Esophagus squamous epithelium (tissue), 5 donors: ENCODE results near the gene GCDH. TPM values are rescaled to one million over a fixed set of nuclear protein-coding genes. Genes with fewer than 3 reads are reported as not detected.

Experiments used
- DNase-seq: peaks from one replicate; lab custom pipeline; 2025; lab: John Stamatoyannopoulos, UW
- H3K27ac ChIP-seq, 4 donors: fragments of 200-600 bp; sonication (generic); one replicate each; pipeline ENCODE4 v1.5.1; 2016 to 2019; ENCODE audit warnings: mild to moderate bottlenecking in 1 of 4
- H3K27me3 ChIP-seq, 4 donors: fragments of 200-600 bp; sonication (generic); 1 replicate in 3 of 4; 2 replicates in 1 of 4; pipeline versions ENCODE4 v1.5.1 to v1.6.0; 2017 to 2021; ENCODE audit warnings: antibody characterized with exemption in 1 of 4
- H3K36me3 ChIP-seq, 3 donors: fragments of 200-600 bp; sonication (generic); one replicate each; pipeline ENCODE4 v1.5.1; 2016 to 2019
- H3K4me1 ChIP-seq, 3 donors: fragments of 200-600 bp; sonication (generic); one replicate each; pipeline ENCODE4 v1.5.1; 2017 to 2019
- H3K4me3 ChIP-seq, 4 donors: fragments of 200-600 bp; sonication (generic); 1 replicate in 3 of 4; 2 replicates in 1 of 4; pipeline ENCODE4 v1.5.1; 2016 to 2019; ENCODE audit warnings: mild to moderate bottlenecking in 2 of 4, moderate library complexity in 1 of 4
- H3K9me3 ChIP-seq, 3 donors: fragments of 200-600 bp; sonication (generic); one replicate each; pipeline ENCODE4 v1.5.1; 2016 to 2019
- CTCF ChIP-seq, 6 experiments: fragments of 450-650 bp in 4 of 6; fragments of 200-600 bp in 2 of 6; sonication (generic) in 2 of 6; IDR thresholded peaks; one replicate each; pipeline ENCODE4 v1.5.1; 2016 to 2019; ENCODE audit warnings: antibody characterized with exemption in 6 of 6, mild to moderate bottlenecking in 4 of 6, moderate library complexity in 4 of 6
- POLR2A ChIP-seq, 4 donors: fragments of 450-650 bp; IDR thresholded peaks; one replicate each; pipeline ENCODE4 v1.6.1; 2017; ENCODE audit warnings: antibody characterized with exemption in 4 of 4, mild to moderate bottlenecking in 4 of 4, moderate library complexity in 3 of 4
- WGBS, 2 donors: methylation state at CpG; one replicate each; pipeline ENCODE4 v1.1.5; 2018; 5-methylcytosine and 5-hydroxymethylcytosine counted together
- intact Hi-C: fragments of 100-400 bp; cut with DNase I; formaldehyde crosslinking; loops from one replicate; pipeline ENCODE4 v1.15.0; 2022
- total RNA-seq, 4 donors: library from RNA; depleted of rRNA; stranded (reverse); fragments of >200 nt; gene quantifications; one replicate each; pipeline ENCODE4 v1.1.0, GENCODE V29; 2016
- donor health status: DM: yes; HTN: yes; CAD: no.

GCDH gene
- total RNA-seq, 4 donors from 2014 or later: 20.9 to 44.1 (median 34.9) TPM

DNA sequence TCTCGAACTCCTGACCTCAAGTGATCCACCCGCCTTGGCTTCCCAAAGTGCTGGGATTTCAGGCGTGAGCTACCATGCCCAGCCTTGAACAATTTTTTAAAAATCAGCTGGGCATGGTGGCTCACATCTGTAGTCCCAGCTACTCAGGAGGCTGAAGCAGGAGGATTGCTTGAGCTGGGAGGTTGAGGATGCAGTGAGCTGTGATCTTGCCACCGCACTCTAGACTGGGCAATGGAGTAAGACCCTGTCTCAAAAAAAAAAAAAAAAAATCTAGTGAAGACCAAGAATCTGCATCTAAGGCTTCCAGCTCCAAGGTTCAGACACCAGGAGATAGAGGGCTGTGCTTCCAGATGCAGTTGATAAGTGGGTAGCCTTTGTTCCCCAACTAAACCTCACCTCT is 26.8 kb upstream of the GCDH start:
- Histone ChIP-seq H3K4me3 (no peak overlapping the region), H3K36me3 (no peaks in the 10 kb centered on the region), H3K27me3 (peaks cover 0 to 6% (median 0%) of the 10 kb centered on the region in 4 donors), H3K9me3 (no peaks in the 10 kb centered on the region), H3K4me1 (peaks cover 7 to 15% (median 11%) of the 10 kb centered on the region in 3 donors), H3K27ac (no peak overlapping the region)
- TF ChIP-seq CTCF (IDR thresholded peaks at IDR 0.05) (no peak), POLR2A (IDR thresholded peaks at IDR 0.05) (no peak)
- intact Hi-C loops: no loop called here
- DNase-seq: no peak
- WGBS, 2 donors: 80 to 81% methylated on average over 3 to 4 of the region's 4 CpGs

GRCh38 chr19:12864721-12865715 is 25.9 kb upstream of the GCDH start:
- Histone ChIP-seq H3K9me3 (no peaks in the 10 kb centered on the region), H3K27me3 (peaks cover 0 to 6% (median 0%) of the 10 kb centered on the region in 4 donors), H3K4me1 (peaks cover 7 to 15% (median 11%) of the 10 kb centered on the region in 3 donors), H3K36me3 (no peaks in the 10 kb centered on the region), H3K4me3 (no peak overlapping the region), H3K27ac (no peak overlapping the region)
- WGBS, 2 donors: 83% methylated on average over 13 to 18 of the region's 34 CpGs
- intact Hi-C loops: no loop called here
- no peak for TF ChIP-seq POLR2A (IDR thresholded peaks at IDR 0.05)
- TF ChIP-seq CTCF (IDR thresholded peaks at IDR 0.05): no peak
- no peak for DNase-seq

DNA sequence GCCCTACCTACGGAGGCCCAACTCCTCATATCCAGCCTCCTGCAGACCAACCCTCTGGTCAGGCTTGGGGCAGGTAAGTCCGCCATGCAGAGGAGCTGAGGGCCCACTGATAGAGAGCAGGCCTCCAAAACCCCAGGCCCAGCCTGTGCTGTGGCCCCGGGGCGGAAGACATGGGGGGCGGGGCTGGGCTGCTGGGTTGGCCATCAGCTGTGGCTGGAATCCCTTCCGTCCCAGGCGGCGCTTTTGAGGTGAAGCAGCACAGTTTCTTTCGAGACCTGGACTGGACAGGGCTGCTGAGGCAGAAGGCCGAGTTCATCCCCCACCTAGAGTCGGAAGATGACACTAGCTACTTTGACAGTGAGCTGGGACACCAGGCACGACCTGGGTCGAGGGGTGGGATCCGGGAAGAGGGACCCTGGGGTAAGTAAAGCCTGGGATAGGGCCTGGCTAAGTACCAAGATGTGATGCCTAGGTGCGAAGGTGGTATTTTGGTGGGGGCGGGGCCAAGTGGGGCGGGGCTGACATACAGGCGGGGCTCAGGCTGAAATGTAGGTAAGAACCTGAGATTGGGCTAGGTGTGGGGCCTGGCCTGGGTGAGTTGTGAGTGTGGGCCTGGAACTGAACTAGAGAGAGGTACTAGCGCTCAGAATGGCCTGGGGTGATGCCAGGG is 25.1 kb upstream of the GCDH start:
- intact Hi-C loops: no loop called here
- H3K27me3 ChIP-seq: peaks cover 0 to 6% (median 0%) of the 10 kb centered on the region in 4 donors
- peaks cover 7 to 15% (median 11%) of the 10 kb centered on the region in 3 donors for H3K4me1 ChIP-seq
- WGBS, 2 donors: 64 to 82% methylated on average over 6 to 8 of the region's 19 CpGs
- no peak overlapping the region for H3K4me3 ChIP-seq
- TF ChIP-seq CTCF (IDR thresholded peaks at IDR 0.05): no peak
- no peak for TF ChIP-seq POLR2A (IDR thresholded peaks at IDR 0.05)
- DNase-seq: no peak
- no peak overlapping the region for H3K27ac ChIP-seq
- no peaks in the 10 kb centered on the region for H3K9me3 ChIP-seq
- no peaks in the 10 kb centered on the region for H3K36me3 ChIP-seq

DNA sequence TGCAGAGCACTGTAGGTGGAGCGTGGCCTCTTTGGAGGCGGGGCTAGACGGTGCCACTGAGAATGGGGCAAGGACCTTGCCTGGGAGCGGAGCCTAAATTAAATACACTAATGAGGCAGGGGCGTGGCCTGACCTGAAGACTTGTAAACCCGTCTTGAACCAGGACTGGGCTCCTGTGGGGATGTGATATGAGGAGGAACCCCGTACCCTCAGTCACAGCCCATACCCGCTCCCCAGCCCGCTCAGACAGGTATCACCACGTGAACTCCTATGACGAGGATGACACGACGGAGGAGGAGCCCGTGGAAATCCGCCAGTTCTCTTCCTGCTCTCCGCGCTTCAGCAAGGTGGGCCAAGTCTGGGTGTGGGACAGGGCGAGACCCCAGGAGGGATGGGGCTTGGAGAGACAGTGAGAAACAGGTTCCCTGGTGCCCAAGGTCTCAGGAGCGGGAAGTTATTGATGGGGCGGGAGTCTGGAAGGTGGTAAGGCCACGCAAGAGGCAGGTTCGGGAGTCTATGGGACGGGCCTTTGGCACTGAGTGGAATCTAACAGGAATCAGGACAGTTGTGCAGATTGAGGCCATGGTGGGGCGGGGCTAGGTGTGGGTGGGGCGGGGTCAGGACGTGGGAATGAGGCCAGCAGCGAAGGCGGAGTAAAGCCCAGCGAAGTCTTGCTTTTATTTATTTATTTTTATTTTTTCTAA is 24.4 kb upstream of the GCDH start:
- Histone ChIP-seq H3K4me3 (no peak overlapping the region), H3K27me3 (peaks cover 0 to 6% (median 0%) of the 10 kb centered on the region in 4 donors), H3K4me1 (peaks cover 7 to 15% (median 11%) of the 10 kb centered on the region in 3 donors), H3K36me3 (no peaks in the 10 kb centered on the region), H3K9me3 (no peaks in the 10 kb centered on the region), H3K27ac (no peak overlapping the region)
- TF ChIP-seq POLR2A (IDR thresholded peaks at IDR 0.05) (no peak), CTCF (IDR thresholded peaks at IDR 0.05) (no peak)
- WGBS, 2 donors: 73 to 83% methylated on average over 12 to 18 of the region's 29 CpGs
- intact Hi-C loops: no loop called here
- DNase-seq: no peak
